Heart left ventricle (tissue), 16 donors: ENCODE results near the gene SOX11. TPM values are rescaled to one million over a fixed set of nuclear protein-coding genes. Genes with fewer than 3 reads are reported as not detected.

Experiments used
- ATAC-seq, 4 donors: fragments of 200-7000 bp; cut with Tn5 transposase; one replicate each; pipeline ENCODE4 v1.9.1; 2020 to 2022; ENCODE audit warnings: moderate library complexity in 4 of 4, mild to moderate bottlenecking in 3 of 4, moderate number of reproducible peaks in 1 of 4
- DNase-seq, 5 donors: peaks; one replicate each; pipeline ENCODE4 v3.0.0-alpha.2; 2020
- H3K27ac ChIP-seq, 12 donors: fragments of 200-600 bp; sonication (generic) in 4 of 12; one replicate each; pipeline versions ENCODE4 v1.5.0 to v1.8.0; 2016 to 2022; ENCODE audit warnings: mild to moderate bottlenecking in 2 of 12
- H3K27me3 ChIP-seq, 9 donors: fragments of 200-600 bp; sonication (generic) in 2 of 9; one replicate each; pipeline versions ENCODE4 v1.5.1 to v1.8.0; 2016 to 2022; ENCODE audit warnings: mild to moderate bottlenecking in 3 of 9
- H3K36me3 ChIP-seq, 9 donors: fragments of 200-600 bp; sonication (generic) in 2 of 9; one replicate each; pipeline versions ENCODE4 v1.5.0 to v1.8.0; 2018 to 2022; ENCODE audit warnings: mild to moderate bottlenecking in 2 of 9
- H3K4me1 ChIP-seq, 12 donors: fragments of 200-600 bp; sonication (generic) in 4 of 12; one replicate each; pipeline versions ENCODE4 v1.5.0 to v1.8.0; 2016 to 2022; ENCODE audit warnings: mild to moderate bottlenecking in 3 of 12
- H3K4me3 ChIP-seq, 12 donors: fragments of 200-600 bp; sonication (generic) in 4 of 12; one replicate each; pipeline versions ENCODE4 v1.5.0 to v1.8.0; 2017 to 2022; ENCODE audit warnings: mild to moderate bottlenecking in 9 of 12, moderate library complexity in 4 of 12
- H3K9me3 ChIP-seq, 12 donors: fragments of 200-600 bp; sonication (generic) in 4 of 12; one replicate each; pipeline versions ENCODE4 v1.5.0 to v1.8.0; 2016 to 2022; ENCODE audit warnings: mild to moderate bottlenecking in 1 of 12
- CTCF ChIP-seq, 12 donors: fragments of 200-600 bp; sonication (generic) in 4 of 12; IDR thresholded peaks; one replicate each; pipeline versions ENCODE4 v1.5.0 to v1.8.0; 2018 to 2022; ENCODE audit warnings: antibody characterized with exemption in 12 of 12, mild to moderate bottlenecking in 5 of 12
- POLR2A ChIP-seq, 2 donors: fragments of 450-650 bp; IDR thresholded peaks; one replicate each; pipeline ENCODE4 v1.6.1; 2017; ENCODE audit warnings: antibody characterized with exemption in 2 of 2, mild to moderate bottlenecking in 2 of 2, moderate library complexity in 2 of 2
- WGBS, 4 donors: extraction: QIAGEN DNeasy Blood & Tissue Kit in 2 of 4; methylation state at CpG; one replicate each; pipeline versions ENCODE4 v1.1.5 to v1.1.7; 2013 to 2018; 5-methylcytosine and 5-hydroxymethylcytosine counted together
- intact Hi-C, 10 donors: fragments of 100-400 bp; cut with DNase I; formaldehyde crosslinking; loops; one replicate each; pipeline versions ENCODE4 v1.11.1 to v1.14.2; 2022
- polyA plus RNA-seq, 2 donors: library from polyadenylated mRNA; stranded (reverse); fragments of 200-250 nt; gene quantifications; one replicate each; pipeline ENCODE4 v1.2.3, GENCODE V29; 2013
- total RNA-seq, 9 donors: library from RNA; depleted of rRNA in 2 of 9; stranded (reverse); fragments of >200 nt in 2 of 9; fragmentation: NEBNext Ultra II Directional in 3 of 9; extraction: Animal tissue kit (Norgen Biotek cat#: 25700) in 3 of 9; gene quantifications; one replicate each; pipeline versions ENCODE4 v1.1.0 to v1.2.4, GENCODE V29; 2016 to 2023
- donor health status: ischemic (EF 13 %, LVEDD 7.1; RV severe dilation, severe dysfunction).
- donor health status: healthy with polysubstance abuse.
- donor health status: DM: no; HTN: yes; CAD: no.
- donor health status: DM: no; HTN: no; CAD: no.
- donor health status: ischemic (EF 25% LVEDD 6.9; RV normal size, moderate dysfunction).
- donor health status: ischemic (EF 25% LVEDD 5.7; RV mildly dilated, moderate dysfunction).
- donor health status: healthy.
- donor health status: DM: yes; HTN: yes; CAD: no.
- donor health status: ischemic (EF 35%, LVEDD 5.7; RV mildly dilated, moderate dysfunction).
- donor health status: nonischemic (EF 11% LVEDD 7.7; RV severe dilation, severe dysfunction).
- donor health status: DM: yes; HTN: yes; CAD: no.
- donor health status: PGD.
- donor health status: ischemic (EF 29% LVEDD 5.4; RV normal size, mild dysfunction).
- donor health status: nonischemic (EF 23%, LVEDD 6.1; RV moderate dilation, normal function).

The SOX11 gene
- total and polyA plus RNA-seq, 11 donors: 0.48 to 5.6 (median 1.3) TPM

GRCh38 chr2:5686536-5686935, 5.6 kb upstream of the SOX11 start:
- H3K27me3 ChIP-seq: peaks cover 5 to 41% (median 16%) of the 10 kb centered on the region in 9 donors
- DNase-seq: no peak
- TF ChIP-seq CTCF (IDR thresholded peaks at IDR 0.05) (no peak), POLR2A (IDR thresholded peaks at IDR 0.05) (no peak)
- H3K27ac ChIP-seq: no peak overlapping the region
- H3K4me3 ChIP-seq: no peak overlapping the region
- H3K9me3 ChIP-seq: peaks cover 0 to 1% (median 0%) of the 10 kb centered on the region in 12 donors
- intact Hi-C loops: loop anchor here in 1 of 10 donors (10.0 kb wide), 1 partner anchor 702 kb away; no protein-coding TSS in a partner anchor
- WGBS, 4 donors: 71 to 81% (median 76%) methylated on average over 5 of the region's 5 CpGs
- ATAC-seq: no peak
- peaks cover 0 to 8% (median 0%) of the 10 kb centered on the region in 12 donors for H3K4me1 ChIP-seq
- no peaks in the 10 kb centered on the region for H3K36me3 ChIP-seq

- TF ChIP-seq POLR2A (IDR thresholded peaks at IDR 0.05) (no peak), CTCF (IDR thresholded peaks at IDR 0.05) (no peak)
- 75 to 82% (median 78%) methylated on average over 8 of the region's 8 CpGs for WGBS, 4 donors
- H3K27me3 ChIP-seq: peaks cover 28 to 66% (median 39%) of the 10 kb centered on the region in 9 donors
- H3K9me3 ChIP-seq: no peaks in the 10 kb centered on the region
- intact Hi-C loops: loop anchor here in 5 of 10 donors (5.0 to 10.0 kb wide), 7 partner anchors 175 to 1085 kb away; no protein-coding TSS in a partner anchor
- ATAC-seq: no peak
- no peak overlapping the region for H3K4me3 ChIP-seq
- no peak for DNase-seq
- no peaks in the 10 kb centered on the region for H3K36me3 ChIP-seq
- no peak overlapping the region for H3K27ac ChIP-seq
- peaks cover 0 to 33% (median 3%) of the 10 kb centered on the region in 12 donors for H3K4me1 ChIP-seq
Observed at GRCh38 chr2:5689750-5690149, 2.4 kb upstream of the SOX11 start.

GRCh38 chr2:5690286-5690685, 1.9 kb upstream of the SOX11 start:
- Histone ChIP-seq H3K4me3 (no peak overlapping the region), H3K9me3 (no peaks in the 10 kb centered on the region), H3K4me1 (peaks cover 0 to 33% (median 4%) of the 10 kb centered on the region in 12 donors), H3K27ac (no peak overlapping the region), H3K36me3 (no peaks in the 10 kb centered on the region), H3K27me3 (peaks cover 30 to 69% (median 44%) of the 10 kb centered on the region in 9 donors)
- 43 to 51% (median 48%) methylated on average over 8 of the region's 8 CpGs for WGBS, 4 donors
- DNase-seq (no peak), ATAC-seq (no peak)
- intact Hi-C loops: loop anchor here in 5 of 10 donors (5.0 to 10.0 kb wide), 6 partner anchors 175 to 1085 kb away; no protein-coding TSS in a partner anchor
- TF ChIP-seq POLR2A (IDR thresholded peaks at IDR 0.05): no peak
- no peak for TF ChIP-seq CTCF (IDR thresholded peaks at IDR 0.05)

GRCh38 chr2:5690718-5691220, 1.4 kb upstream of the SOX11 start:
- no peak for TF ChIP-seq POLR2A (IDR thresholded peaks at IDR 0.05)
- TF ChIP-seq CTCF (IDR thresholded peaks at IDR 0.05): no peak
- Histone ChIP-seq H3K4me3 (peak overlapping the region in 10 of 12 donors; percentile 13 to 51 (median 44)), H3K4me1 (peaks cover 0 to 35% (median 6%) of the 10 kb centered on the region in 12 donors), H3K27ac (peak overlapping the region in 1 of 12 donors; percentile 80), H3K9me3 (no peaks in the 10 kb centered on the region), H3K27me3 (peaks cover 33 to 69% (median 49%) of the 10 kb centered on the region in 9 donors), H3K36me3 (no peaks in the 10 kb centered on the region)
- DNase-seq: no peak
- no peak for ATAC-seq
- WGBS, 4 donors: 5 to 10% (median 8%) methylated on average over 25 of the region's 25 CpGs
- intact Hi-C loops: loop anchor here in 5 of 10 donors (5.0 to 10.0 kb wide), 6 partner anchors 176 to 1084 kb away; no protein-coding TSS in a partner anchor
